HG02571 (cell line): ENCODE measurements around the gene SPEN.
"Not testable (repeated sequence)": the region's sequence is repeated elsewhere in the genome, so short reads cannot be mapped to it uniquely, and the experiment has no call there.

ENCODE experiments used
- ATAC-seq: cut with Tn5 transposase; IDR thresholded peaks from one replicate; pipeline ENCODE4 v1.9.1; 2021; ENCODE audit warnings: mild to moderate bottlenecking, moderate library complexity; ENCODE audit not compliant: unreplicated experiment

The SPEN gene

GRCh38 chr1:15974855-15975254 lies 127.3 kb downstream of the SPEN start:
- peak; percentile 25 for ATAC-seq

- ATAC-seq, result peak; percentile 64
These were observed 127.9 kb downstream of the SPEN start for GRCh38 chr1:15975358-15975804.

GRCh38 chr1:15975805-15976680 lies 128.5 kb downstream of the SPEN start, which contains the start of gene ZBTB17:
Gene ZBTB17, minus strand, starts transcription at chr1:15976101. Its CDS starts 27,606 bp downstream, at chr1:15948495.
- ATAC-seq, result peak; percentile 62

- ATAC-seq, result not testable (repeated sequence)
These were observed 130.4 kb downstream of the SPEN start for GRCh38 chr1:15977947-15978346.

DNA sequence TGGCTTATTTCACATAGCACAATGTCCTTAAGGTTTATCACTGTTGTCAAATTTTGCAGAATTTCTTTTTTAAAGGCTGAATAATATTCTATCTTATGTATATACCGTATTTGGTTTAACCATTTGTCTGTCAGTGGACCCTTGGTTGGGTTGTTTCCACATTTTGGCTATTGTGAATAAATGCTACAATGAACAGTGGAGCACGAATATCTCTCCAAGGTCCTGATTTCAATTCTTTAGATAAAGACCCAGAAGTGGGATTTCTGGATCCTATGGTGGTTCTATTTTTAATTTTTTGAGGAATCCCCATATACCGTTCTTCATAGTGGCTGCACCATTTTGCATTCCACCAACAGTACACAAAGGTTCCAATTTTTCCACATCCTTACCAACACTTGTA lies 134.2 kb downstream of the SPEN start:
- ATAC-seq, result no peak

DNA sequence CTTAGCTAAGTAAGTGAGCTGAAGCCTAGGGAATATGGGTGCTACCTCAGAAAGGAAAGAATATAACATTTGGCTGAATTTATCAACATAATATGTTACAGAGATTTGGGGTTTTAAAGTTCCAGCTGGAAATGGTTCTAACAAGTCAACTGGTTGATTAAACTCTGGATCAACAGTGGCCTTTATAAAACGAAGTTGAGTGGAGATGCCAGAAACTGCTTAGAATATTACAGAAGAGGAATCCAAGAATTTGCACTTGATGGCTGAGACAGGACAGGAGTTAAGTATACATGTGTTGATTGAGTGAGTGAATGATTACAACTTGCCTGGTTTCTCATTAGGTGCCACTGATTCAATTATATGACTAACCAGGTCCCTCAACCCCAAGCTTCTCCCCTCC lies 135.8 kb downstream of the SPEN start:
- no peak for ATAC-seq

DNA sequence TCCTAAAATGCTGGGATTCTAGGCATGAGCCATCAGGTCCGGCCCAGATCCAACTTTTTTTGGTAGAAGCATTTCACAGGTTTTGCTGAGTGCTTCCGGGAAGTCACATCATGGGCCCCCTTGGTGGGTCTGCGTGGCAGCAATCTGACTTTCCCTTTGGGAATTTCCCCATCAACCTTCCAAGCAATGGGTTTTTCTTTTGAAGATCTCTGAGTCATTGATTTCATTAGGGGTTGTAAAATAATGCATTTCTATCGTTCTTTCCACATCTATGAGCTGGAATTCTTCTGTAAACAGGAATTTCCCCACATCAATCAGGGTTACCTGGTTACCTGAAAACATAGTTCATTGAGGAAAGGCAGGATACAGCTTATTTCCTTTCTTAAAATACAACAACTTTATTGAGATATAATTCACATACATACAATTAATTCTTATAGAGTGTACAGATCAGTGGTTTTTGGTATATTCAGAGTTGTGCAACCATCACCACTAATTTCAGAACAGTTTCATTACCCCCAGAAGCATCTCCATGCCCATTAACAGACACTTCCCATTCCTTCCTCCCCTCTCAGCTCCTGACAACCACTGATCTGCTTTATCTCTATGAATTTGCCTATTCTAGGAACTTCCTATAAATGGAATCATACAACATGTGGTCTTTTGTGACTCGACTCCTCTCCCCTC lies 138.2 kb downstream of the SPEN start:
- ATAC-seq, result no peak

DNA sequence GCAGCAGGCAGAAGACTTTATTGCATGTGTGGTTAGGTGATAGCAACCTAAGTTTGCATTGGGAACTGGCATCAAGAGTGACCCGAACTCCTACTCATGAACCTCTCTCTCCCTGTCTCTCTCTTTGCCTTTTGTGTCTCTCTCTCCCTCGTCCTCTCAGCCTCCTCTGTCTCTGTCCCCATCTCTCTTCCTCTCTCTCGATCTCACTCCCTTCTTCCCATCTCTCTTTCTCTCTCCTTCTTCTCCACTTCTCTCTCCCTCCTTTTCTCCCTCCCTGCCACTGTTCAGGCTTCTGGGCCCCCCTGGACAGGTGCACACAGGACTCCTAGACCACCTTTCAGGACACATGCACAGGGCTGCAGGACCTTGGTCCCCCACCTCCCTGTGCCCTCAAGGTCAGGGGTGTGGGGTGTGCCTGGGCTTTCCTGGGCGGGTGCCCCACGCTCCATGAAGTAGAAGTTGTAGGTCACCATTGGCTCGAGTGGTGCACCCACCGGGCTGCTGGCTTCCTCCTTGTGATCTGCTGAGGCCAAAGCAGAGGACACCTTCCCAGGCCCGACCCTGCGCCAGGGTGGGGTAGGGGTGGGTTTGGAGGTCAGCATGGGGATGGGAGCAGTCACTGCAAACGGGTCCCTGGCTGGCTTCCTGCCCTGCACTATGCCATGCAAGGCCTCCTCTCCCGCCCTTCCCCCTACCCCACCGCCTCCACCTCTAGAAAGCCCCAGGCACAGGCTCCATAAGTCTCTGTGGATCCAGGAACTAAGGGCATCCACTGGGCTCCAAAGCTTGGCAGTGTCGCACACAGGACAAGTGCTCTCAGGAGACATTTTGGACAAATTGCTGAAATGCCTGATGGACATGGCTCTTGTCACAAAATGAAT lies 141.6 kb downstream of the SPEN start:
- ATAC-seq, result no peak

- no peak for ATAC-seq
These were observed 142.3 kb downstream of the SPEN start for GRCh38 chr1:15989776-15990175.
